ENCODE measurements around the gene HAUS8.

Gene HAUS8

GRCh38 chr19:17004386-17004785 is 70.9 kb downstream of the HAUS8 start:
- no peaks in the 10 kb centered on the region for H3K4me1 Mint-ChIP-seq
- no peak for TF ChIP-seq CTCF (IDR thresholded peaks at IDR 0.05; ENCODE audit: unreplicated experiment in 3 of 3)
- H3K36me3 Mint-ChIP-seq (ENCODE audit: low read depth): peaks cover 11% of the 10 kb centered on the region
- no peak overlapping the region for H3K27ac Mint-ChIP-seq
- H3K27me3 Mint-ChIP-seq (ENCODE audit: low read depth): peaks cover 3% of the 10 kb centered on the region
- no peak overlapping the region for H3K4me3 Mint-ChIP-seq
- H3K9me3 Mint-ChIP-seq: no peaks in the 10 kb centered on the region

- Mint-ChIP-seq H3K9me3 (peaks cover 6% of the 10 kb centered on the region), H3K27me3 (ENCODE audit: low read depth) (no peaks in the 10 kb centered on the region), H3K36me3 (ENCODE audit: low read depth) (peaks cover 20% of the 10 kb centered on the region), H3K4me1 (no peaks in the 10 kb centered on the region), H3K27ac (no peak overlapping the region), H3K4me3 (no peak overlapping the region)
- TF ChIP-seq CTCF (IDR thresholded peaks at IDR 0.05; ENCODE audit: unreplicated experiment in 3 of 3): no peak
These were observed 72.8 kb downstream of the HAUS8 start for GRCh38 chr19:17002455-17002854.

- no peak overlapping the region for H3K4me3 Mint-ChIP-seq
- H3K27ac Mint-ChIP-seq: no peak overlapping the region
- H3K9me3 Mint-ChIP-seq: peaks cover 6% of the 10 kb centered on the region
- peaks cover 26% of the 10 kb centered on the region for H3K36me3 Mint-ChIP-seq (ENCODE audit: low read depth)
- no peaks in the 10 kb centered on the region for H3K4me1 Mint-ChIP-seq
- H3K27me3 Mint-ChIP-seq (ENCODE audit: low read depth): no peaks in the 10 kb centered on the region
- TF ChIP-seq CTCF (IDR thresholded peaks at IDR 0.05; ENCODE audit: unreplicated experiment in 3 of 3): no peak
These were observed 73.6 kb downstream of the HAUS8 start for GRCh38 chr19:17001603-17002183.

All from nephron (organoid).